ENCODE results near the gene ZFAND2B. TPM values are rescaled to one million over a fixed set of nuclear protein-coding genes. Genes with fewer than 3 reads are reported as not detected.

ZFAND2B gene
- total RNA-seq, 1 experiment from 2014 or later = 16.4 TPM

- Histone ChIP-seq H2BK15ac (ENCODE audit: low read depth, low read length) (no peak overlapping the region), H2BK5ac (ENCODE audit: insufficient read length, low read length) (no peak overlapping the region), H4K91ac (ENCODE audit: insufficient read length, low read depth, low read length) (no peak overlapping the region), H2BK12ac (ENCODE audit: insufficient read length, low read depth, low read length) (no peak overlapping the region), H3K9me3 (ENCODE audit: control insufficient read depth, low read depth, low read length) (no peaks in the 10 kb centered on the region), H4K20me1 (ENCODE audit: control insufficient read depth, insufficient read depth, insufficient read length) (no peaks in the 10 kb centered on the region), H3T11ph (ENCODE audit: low read length) (no peak overlapping the region), H3K18ac (ENCODE audit: insufficient read length, low read depth, low read length) (no peak overlapping the region), H3K27me3 (ENCODE audit: insufficient read depth, low read length) (no peaks in the 10 kb centered on the region; the same call in 1 of the 2 replicates), H3K4ac (ENCODE audit: low read depth, low read length) (no peak overlapping the region), H3K4me1 (ENCODE audit: insufficient read depth, low read length) (no peaks in the 10 kb centered on the region), H4K8ac (replicated peaks; ENCODE audit: insufficient read length, low read depth, low read length) (no peak overlapping the region), H3K56ac (ENCODE audit: insufficient read length, low read depth, low read length) (no peak overlapping the region), H2AFZ (ENCODE audit: low read length) (no peak overlapping the region), H2BK120ac (ENCODE audit: low read depth, low read length, poor library complexity, severe bottlenecking) (no peak overlapping the region), H3K27ac (ENCODE audit: insufficient read length, low read depth, low read length) (no peak overlapping the region), H3K23ac (ENCODE audit: insufficient read length, low read depth, low read length) (no peak overlapping the region), H3K4me2 (ENCODE audit: insufficient read depth, insufficient read length, low read length) (no peak overlapping the region), H2AK5ac (ENCODE audit: insufficient read length, low read length) (no peak overlapping the region), H3K79me2 (ENCODE audit: insufficient read depth, low read length) (no peaks in the 10 kb centered on the region), H3K79me1 (ENCODE audit: insufficient read depth, low read depth, low read length, poor library complexity, severe bottlenecking) (no peaks in the 10 kb centered on the region), H3K9ac (ENCODE audit: extremely low read depth, insufficient read length, low read length) (no peak overlapping the region), H3K23me2 (ENCODE audit: insufficient read length, low read depth, low read length, poor library complexity, severe bottlenecking) (no peaks in the 10 kb centered on the region), H3K14ac (ENCODE audit: insufficient read depth, low read length) (no peak overlapping the region), H4K5ac (ENCODE audit: insufficient read length, low read depth, low read length) (no peak overlapping the region), H2BK20ac (ENCODE audit: low read depth, low read length, poor library complexity, severe bottlenecking) (no peak overlapping the region)
- no peak for DNase-seq
- Mint-ChIP-seq H3K36me3 (ENCODE audit: insufficient read depth in 1 of 3, low read depth in 3 of 3) (no peaks in the 10 kb centered on the region), H3K27ac (no peak overlapping the region), H3K9me3 (no peaks in the 10 kb centered on the region), H3K4me3 (no peak overlapping the region), H3K4me1 (peaks cover 6 to 7% of the 10 kb centered on the region in 2 experiments), H3K27me3 (ENCODE audit: low read depth) (peaks cover 18% of the 10 kb centered on the region)
- TF ChIP-seq CTCF (conservative IDR thresholded peaks at IDR 0.05) = no peak
- WGBS (ENCODE audit: extremely low coverage, insufficient read length, low lambda C conversion rate) = no CpG with 5 or more reads among the region's 10 CpGs
Measured at GRCh38 chr2:219165058-219165911, 41.3 kb upstream of the ZFAND2B start.
